Heart right ventricle (tissue), 16 donors: ENCODE results near the gene CRABP1. TPM values are rescaled to one million over a fixed set of nuclear protein-coding genes. Genes with fewer than 3 reads are reported as not detected.

Experiments
- ATAC-seq, 8 donors: fragments of 200-7000 bp; cut with Tn5 transposase; one replicate each; pipeline ENCODE4 v1.9.1; 2020; ENCODE audit warnings: mild to moderate bottlenecking in 8 of 8, moderate library complexity in 8 of 8, moderate number of reproducible peaks in 1 of 8
- DNase-seq, 2 donors: peaks; one replicate each; pipeline ENCODE4 v3.0.0-alpha.2; 2020
- H3K27ac ChIP-seq, 10 donors: fragments of 200-600 bp; sonication (generic) in 2 of 10; one replicate each; pipeline versions ENCODE4 v1.5.0 to v1.8.0; 2020 to 2022; ENCODE audit warnings: mild to moderate bottlenecking in 3 of 10
- H3K27me3 ChIP-seq, 7 donors: fragments of 200-600 bp; one replicate each; pipeline ENCODE4 v1.8.0; 2021 to 2022; ENCODE audit warnings: mild to moderate bottlenecking in 2 of 7
- H3K36me3 ChIP-seq, 9 donors: fragments of 200-600 bp; sonication (generic) in 1 of 9; one replicate each; pipeline versions ENCODE4 v1.5.0 to v1.8.0; 2020 to 2022; ENCODE audit warnings: mild to moderate bottlenecking in 2 of 9
- H3K4me1 ChIP-seq, 9 donors: fragments of 200-600 bp; sonication (generic) in 1 of 9; one replicate each; pipeline versions ENCODE4 v1.5.0 to v1.8.0; 2020 to 2022; ENCODE audit warnings: mild to moderate bottlenecking in 4 of 9
- H3K4me3 ChIP-seq, 10 donors: fragments of 200-600 bp; sonication (generic) in 2 of 10; one replicate each; pipeline versions ENCODE4 v1.5.0 to v1.8.0; 2020 to 2022; ENCODE audit warnings: mild to moderate bottlenecking in 7 of 10, moderate library complexity in 2 of 10
- H3K9me3 ChIP-seq, 11 donors: fragments of 200-600 bp in 10 of 11; sonication (generic) in 2 of 11; one replicate each; pipeline versions ENCODE4 v1.5.0 to v1.8.0; 2013 to 2022; ENCODE audit warnings: mild to moderate bottlenecking in 2 of 11, control low read depth in 1 of 11, moderate library complexity in 1 of 11
- WGBS, 2 donors: extraction: QIAGEN DNeasy Blood & Tissue Kit; methylation state at CpG; one replicate each; pipeline ENCODE4 v1.1.7; 2013; ENCODE audit warnings: inconsistent platforms in 1 of 2; 5-methylcytosine and 5-hydroxymethylcytosine counted together
- intact Hi-C, 10 donors: fragments of 100-400 bp; cut with DNase I; formaldehyde crosslinking; loops; one replicate each; pipeline versions ENCODE4 v1.11.1 to v1.14.2; 2022
- polyA plus RNA-seq, 2 donors: library from polyadenylated mRNA; stranded (reverse); fragments of 200-250 nt; gene quantifications; one replicate each; pipeline ENCODE4 v1.2.3, GENCODE V29; 2013
- total RNA-seq, 10 donors: library from RNA; stranded (reverse); fragmentation: NEBNext Ultra II Directional in 3 of 10; extraction: Animal tissue kit (Norgen Biotek cat#: 25700) in 3 of 10; gene quantifications; one replicate each; pipeline versions ENCODE4 v1.2.1 to v1.2.4, GENCODE V29; 2021 to 2023
- TF ChIP-seq, protein P1 (sequence below), 9 donors: fragments of 200-600 bp; sonication (generic) in 2 of 9; IDR thresholded peaks; one replicate each; pipeline versions ENCODE4 v1.5.0 to v1.8.0; 2021 to 2022; ENCODE audit warnings: antibody characterized with exemption in 9 of 9, mild to moderate bottlenecking in 5 of 9, moderate library complexity in 1 of 9
- donor health status: Arrhythmogenic right ventricular cardiomyopathy.
- donor health status: ischemic (EF 13 %, LVEDD 7.1; RV severe dilation, severe dysfunction).
- donor health status: healthy with polysubstance abuse.
- donor health status: DM: no; HTN: yes; CAD: no.
- donor health status: DM: no; HTN: no; CAD: no.
- donor health status: ischemic (EF 25% LVEDD 6.9; RV normal size, moderate dysfunction).
- donor health status: ischemic (EF 25% LVEDD 5.7; RV mildly dilated, moderate dysfunction).
- donor health status: healthy.
- donor health status: DM: yes; HTN: yes; CAD: no.
- donor health status: Ischemic cardiomyopathy.
- donor health status: ischemic (EF 35%, LVEDD 5.7; RV mildly dilated, moderate dysfunction).
- donor health status: nonischemic (EF 11% LVEDD 7.7; RV severe dilation, severe dysfunction).
- donor health status: DM: yes; HTN: yes; CAD: no.
- donor health status: PGD.
- donor health status: ischemic (EF 29% LVEDD 5.4; RV normal size, mild dysfunction).
- donor health status: nonischemic (EF 23%, LVEDD 6.1; RV moderate dilation, normal function).

Gene CRABP1
- total and polyA plus RNA-seq, 12 donors: not detected

DNA sequence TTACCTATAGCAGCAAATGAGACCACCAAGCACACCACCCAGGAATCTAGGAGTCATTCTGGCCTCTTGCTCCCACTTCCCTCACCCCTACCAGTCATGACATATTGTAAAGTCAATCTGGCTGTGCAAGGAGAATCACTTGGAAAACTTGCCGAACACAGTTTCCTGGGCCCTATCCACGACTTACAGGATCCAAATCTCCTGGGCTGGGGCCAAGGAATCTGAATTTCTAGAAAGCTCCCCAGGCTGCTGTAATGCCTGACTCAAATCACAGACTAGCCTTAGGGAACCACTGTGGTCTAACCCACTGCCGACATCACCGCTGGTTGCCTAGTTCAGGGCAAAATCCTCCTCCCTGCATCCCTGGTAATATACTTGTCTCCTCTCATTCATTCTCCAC is 4.2 kb upstream of the CRABP1 start:
- Histone ChIP-seq H3K27me3 (peaks cover 12 to 67% (median 54%) of the 10 kb centered on the region in 7 donors), H3K4me3 (no peak overlapping the region), H3K9me3 (no peaks in the 10 kb centered on the region), H3K36me3 (no peaks in the 10 kb centered on the region), H3K4me1 (peaks cover 0 to 12% (median 8%) of the 10 kb centered on the region in 9 donors), H3K27ac (no peak overlapping the region)
- WGBS, 2 donors: 88% methylated on average over 4 of the region's 4 CpGs
- intact Hi-C loops: no loop called here
- DNase-seq (no peak), ATAC-seq (no peak)
- TF ChIP-seq, protein P1, sequence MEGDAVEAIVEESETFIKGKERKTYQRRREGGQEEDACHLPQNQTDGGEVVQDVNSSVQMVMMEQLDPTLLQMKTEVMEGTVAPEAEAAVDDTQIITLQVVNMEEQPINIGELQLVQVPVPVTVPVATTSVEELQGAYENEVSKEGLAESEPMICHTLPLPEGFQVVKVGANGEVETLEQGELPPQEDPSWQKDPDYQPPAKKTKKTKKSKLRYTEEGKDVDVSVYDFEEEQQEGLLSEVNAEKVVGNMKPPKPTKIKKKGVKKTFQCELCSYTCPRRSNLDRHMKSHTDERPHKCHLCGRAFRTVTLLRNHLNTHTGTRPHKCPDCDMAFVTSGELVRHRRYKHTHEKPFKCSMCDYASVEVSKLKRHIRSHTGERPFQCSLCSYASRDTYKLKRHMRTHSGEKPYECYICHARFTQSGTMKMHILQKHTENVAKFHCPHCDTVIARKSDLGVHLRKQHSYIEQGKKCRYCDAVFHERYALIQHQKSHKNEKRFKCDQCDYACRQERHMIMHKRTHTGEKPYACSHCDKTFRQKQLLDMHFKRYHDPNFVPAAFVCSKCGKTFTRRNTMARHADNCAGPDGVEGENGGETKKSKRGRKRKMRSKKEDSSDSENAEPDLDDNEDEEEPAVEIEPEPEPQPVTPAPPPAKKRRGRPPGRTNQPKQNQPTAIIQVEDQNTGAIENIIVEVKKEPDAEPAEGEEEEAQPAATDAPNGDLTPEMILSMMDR (IDR thresholded peaks at IDR 0.05): no peak

DNA sequence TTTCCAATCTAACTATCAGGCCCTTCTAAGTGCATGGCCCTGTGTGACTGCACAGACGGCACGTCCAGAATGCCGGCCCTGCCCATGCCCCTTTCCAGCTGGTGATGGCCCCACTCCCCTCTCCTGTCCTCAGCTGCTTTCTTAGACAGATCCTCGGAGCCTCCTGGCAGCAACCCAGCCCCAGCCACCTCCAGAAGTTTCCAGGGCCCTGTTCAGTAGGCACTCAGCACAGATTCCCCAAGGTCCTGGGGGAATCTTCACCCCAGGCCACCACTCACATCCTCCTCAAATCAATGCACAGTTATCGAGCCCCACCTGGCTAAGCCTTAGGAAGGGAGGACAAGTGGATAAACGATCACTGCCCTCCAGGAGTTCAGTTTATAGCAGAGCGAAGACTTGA is 1.4 kb upstream of the CRABP1 start:
- WGBS, 2 donors: 74 to 75% methylated on average over 7 of the region's 7 CpGs
- Histone ChIP-seq H3K27me3 (peaks cover 18 to 95% (median 76%) of the 10 kb centered on the region in 7 donors), H3K4me1 (peaks cover 0 to 18% (median 11%) of the 10 kb centered on the region in 9 donors), H3K9me3 (no peaks in the 10 kb centered on the region), H3K4me3 (no peak overlapping the region), H3K36me3 (no peaks in the 10 kb centered on the region), H3K27ac (no peak overlapping the region)
- no peak for DNase-seq
- intact Hi-C loops: no loop called here
- no peak for ATAC-seq
- TF ChIP-seq, protein P1 (IDR thresholded peaks at IDR 0.05): no peak

DNA sequence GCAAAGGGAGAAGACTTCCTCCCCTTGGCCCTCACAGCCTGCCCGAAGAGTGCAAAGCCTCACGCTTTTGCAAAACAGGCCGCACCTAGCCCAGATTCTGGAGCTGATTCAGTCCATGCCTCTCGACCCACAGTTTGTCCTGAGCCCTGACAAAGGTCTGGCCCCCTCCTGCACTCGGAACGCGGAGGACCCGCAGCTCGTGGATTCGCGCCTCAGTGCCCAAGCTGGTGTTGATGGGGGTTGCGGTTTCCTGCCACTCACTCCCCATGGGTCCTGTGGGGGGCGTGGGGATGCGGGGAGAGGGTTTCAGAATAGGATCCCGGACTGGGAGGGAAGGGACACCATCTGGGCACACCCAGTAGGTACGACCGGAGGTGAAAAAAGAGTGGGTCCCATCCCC is 594 bp upstream of the CRABP1 start:
- no peak for DNase-seq
- TF ChIP-seq, protein P1 (IDR thresholded peaks at IDR 0.05): no peak
- intact Hi-C loops: no loop called here
- H3K36me3 ChIP-seq: no peaks in the 10 kb centered on the region
- H3K27me3 ChIP-seq: peaks cover 18 to 92% (median 77%) of the 10 kb centered on the region in 7 donors
- WGBS, 2 donors: 30 to 36% methylated on average over 17 of the region's 17 CpGs
- no peak for ATAC-seq
- H3K4me1 ChIP-seq: peaks cover 0 to 18% (median 11%) of the 10 kb centered on the region in 9 donors
- H3K9me3 ChIP-seq: no peaks in the 10 kb centered on the region
- no peak overlapping the region for H3K27ac ChIP-seq
- H3K4me3 ChIP-seq: no peak overlapping the region

DNA sequence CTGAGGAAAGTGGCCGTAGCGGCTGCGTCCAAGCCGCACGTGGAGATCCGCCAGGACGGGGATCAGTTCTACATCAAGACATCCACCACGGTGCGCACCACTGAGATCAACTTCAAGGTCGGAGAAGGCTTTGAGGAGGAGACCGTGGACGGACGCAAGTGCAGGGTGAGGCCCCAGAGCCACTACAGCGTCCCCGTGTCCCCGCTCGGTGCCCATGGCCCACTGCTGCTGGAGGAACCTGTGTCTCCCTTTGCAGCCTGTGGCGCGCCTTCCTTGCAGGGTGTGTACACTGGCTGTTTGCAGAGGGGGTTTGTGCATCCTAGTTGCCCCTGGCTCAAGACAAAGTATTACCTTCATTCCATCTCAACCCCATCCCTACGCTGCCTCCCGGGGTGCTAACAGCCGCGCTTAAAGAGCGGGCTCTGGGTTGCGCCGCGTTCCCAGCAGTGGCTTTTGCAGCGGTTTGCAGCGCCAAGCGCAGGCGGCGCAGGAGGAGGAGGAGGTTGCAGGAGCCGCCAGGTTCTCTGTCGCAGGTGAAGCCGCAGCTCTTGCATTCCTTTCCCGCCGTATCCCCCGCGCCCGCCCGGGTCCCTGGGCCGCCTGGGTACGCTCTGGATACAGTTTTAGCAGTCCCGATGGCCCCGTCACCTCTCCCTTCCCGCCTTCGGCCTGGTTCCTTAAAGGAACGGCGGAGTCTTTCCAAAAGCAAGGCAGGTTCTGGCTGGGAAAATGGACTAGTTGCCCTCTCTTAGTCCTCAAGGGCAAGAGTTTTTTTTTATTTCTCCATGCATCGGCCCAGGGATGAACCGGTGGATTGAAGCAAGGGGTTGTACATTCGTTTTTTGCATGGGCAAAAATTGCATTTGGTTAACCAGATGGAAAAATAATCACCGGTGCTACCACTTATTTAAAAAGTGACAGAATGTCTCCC is 1.2 kb downstream of the CRABP1 start:
- peaks cover 0 to 18% (median 11%) of the 10 kb centered on the region in 9 donors for H3K4me1 ChIP-seq
- H3K27me3 ChIP-seq: peaks cover 18 to 80% (median 68%) of the 10 kb centered on the region in 7 donors
- H3K36me3 ChIP-seq: no peaks in the 10 kb centered on the region
- 6 to 8% methylated on average over 49 to 53 of the region's 53 CpGs for WGBS, 2 donors
- H3K4me3 ChIP-seq: peak overlapping the region in 1 of 10 donors; percentile 20
- TF ChIP-seq, protein P1 (IDR thresholded peaks at IDR 0.05): no peak
- ATAC-seq (peak in 1 of 8 donors; percentile 44), DNase-seq (no peak)
- no peak overlapping the region for H3K27ac ChIP-seq
- intact Hi-C loops: loop anchor here in 1 of 10 donors (10.0 kb wide), 1 partner anchor 53 kb away; no protein-coding TSS in a partner anchor
- no peaks in the 10 kb centered on the region for H3K9me3 ChIP-seq
